ENCODE measurements around the gene ALOX15.

Gene ALOX15

DNA sequence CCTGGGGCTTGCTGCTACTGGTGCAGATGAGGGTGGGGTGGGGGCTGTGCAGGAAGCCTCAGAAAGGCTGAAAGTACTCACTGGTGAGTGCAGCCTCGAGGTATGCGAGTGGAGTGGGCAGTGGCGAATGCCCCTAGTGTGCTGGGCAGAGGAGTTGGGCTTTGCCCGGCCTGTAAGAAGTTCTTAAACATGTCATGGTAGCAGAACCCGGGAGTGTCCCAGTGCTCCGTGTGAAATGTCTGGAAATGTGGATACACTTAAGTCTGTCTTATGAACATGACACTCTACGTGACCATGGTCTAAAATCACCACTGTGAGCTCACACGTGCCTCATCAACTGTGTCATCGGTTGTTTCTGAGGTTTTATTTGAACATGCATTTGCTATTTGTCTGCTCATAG lies 55.4 kb downstream of the ALOX15 start:
- H3K4me3 ChIP-seq (ENCODE audit: low read depth, low read length): no peak overlapping the region
- TF ChIP-seq, protein P1, sequence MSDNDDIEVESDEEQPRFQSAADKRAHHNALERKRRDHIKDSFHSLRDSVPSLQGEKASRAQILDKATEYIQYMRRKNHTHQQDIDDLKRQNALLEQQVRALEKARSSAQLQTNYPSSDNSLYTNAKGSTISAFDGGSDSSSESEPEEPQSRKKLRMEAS (IDR thresholded peaks at IDR 0.05; ENCODE audit: low read depth, low read length): no peak
- TF ChIP-seq MYC (IDR thresholded peaks at IDR 0.05; ENCODE audit: low read depth, low read length) (no peak), POLR2A (IDR thresholded peaks at IDR 0.05; ENCODE audit: extremely low read depth, insufficient read length) (no peak)
- DNase-seq (ENCODE audit: low read depth): no peak

DNA sequence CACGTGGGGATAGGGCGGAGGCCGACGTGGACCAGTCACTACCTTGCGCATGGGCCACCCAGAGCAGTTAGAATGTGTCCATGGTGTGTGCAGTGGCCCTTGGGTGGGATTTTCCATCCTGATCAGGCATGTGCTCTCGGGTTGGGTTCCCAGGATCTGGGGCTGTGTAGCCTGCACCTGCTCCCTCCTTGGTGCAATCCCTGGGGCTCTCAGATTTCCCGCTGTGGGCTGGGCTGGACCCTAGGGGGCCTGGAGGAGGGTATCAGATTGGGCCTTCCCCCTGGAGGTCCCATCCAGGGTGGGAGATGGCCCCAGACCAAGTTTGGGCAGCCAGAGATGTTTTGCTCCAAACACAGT lies 55.9 kb downstream of the ALOX15 start:
- DNase-seq (ENCODE audit: low read depth): no peak
- TF ChIP-seq MYC (IDR thresholded peaks at IDR 0.05; ENCODE audit: low read depth, low read length) (no peak), POLR2A (IDR thresholded peaks at IDR 0.05; ENCODE audit: extremely low read depth, insufficient read length) (no peak)
- TF ChIP-seq, protein P2, sequence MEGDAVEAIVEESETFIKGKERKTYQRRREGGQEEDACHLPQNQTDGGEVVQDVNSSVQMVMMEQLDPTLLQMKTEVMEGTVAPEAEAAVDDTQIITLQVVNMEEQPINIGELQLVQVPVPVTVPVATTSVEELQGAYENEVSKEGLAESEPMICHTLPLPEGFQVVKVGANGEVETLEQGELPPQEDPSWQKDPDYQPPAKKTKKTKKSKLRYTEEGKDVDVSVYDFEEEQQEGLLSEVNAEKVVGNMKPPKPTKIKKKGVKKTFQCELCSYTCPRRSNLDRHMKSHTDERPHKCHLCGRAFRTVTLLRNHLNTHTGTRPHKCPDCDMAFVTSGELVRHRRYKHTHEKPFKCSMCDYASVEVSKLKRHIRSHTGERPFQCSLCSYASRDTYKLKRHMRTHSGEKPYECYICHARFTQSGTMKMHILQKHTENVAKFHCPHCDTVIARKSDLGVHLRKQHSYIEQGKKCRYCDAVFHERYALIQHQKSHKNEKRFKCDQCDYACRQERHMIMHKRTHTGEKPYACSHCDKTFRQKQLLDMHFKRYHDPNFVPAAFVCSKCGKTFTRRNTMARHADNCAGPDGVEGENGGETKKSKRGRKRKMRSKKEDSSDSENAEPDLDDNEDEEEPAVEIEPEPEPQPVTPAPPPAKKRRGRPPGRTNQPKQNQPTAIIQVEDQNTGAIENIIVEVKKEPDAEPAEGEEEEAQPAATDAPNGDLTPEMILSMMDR (IDR thresholded peaks at IDR 0.05; ENCODE audit: low read depth, low read length): no peak
- TF ChIP-seq, protein P1 (IDR thresholded peaks at IDR 0.05; ENCODE audit: low read depth, low read length): no peak
- H3K4me3 ChIP-seq (ENCODE audit: low read depth, low read length): no peak overlapping the region

DNA sequence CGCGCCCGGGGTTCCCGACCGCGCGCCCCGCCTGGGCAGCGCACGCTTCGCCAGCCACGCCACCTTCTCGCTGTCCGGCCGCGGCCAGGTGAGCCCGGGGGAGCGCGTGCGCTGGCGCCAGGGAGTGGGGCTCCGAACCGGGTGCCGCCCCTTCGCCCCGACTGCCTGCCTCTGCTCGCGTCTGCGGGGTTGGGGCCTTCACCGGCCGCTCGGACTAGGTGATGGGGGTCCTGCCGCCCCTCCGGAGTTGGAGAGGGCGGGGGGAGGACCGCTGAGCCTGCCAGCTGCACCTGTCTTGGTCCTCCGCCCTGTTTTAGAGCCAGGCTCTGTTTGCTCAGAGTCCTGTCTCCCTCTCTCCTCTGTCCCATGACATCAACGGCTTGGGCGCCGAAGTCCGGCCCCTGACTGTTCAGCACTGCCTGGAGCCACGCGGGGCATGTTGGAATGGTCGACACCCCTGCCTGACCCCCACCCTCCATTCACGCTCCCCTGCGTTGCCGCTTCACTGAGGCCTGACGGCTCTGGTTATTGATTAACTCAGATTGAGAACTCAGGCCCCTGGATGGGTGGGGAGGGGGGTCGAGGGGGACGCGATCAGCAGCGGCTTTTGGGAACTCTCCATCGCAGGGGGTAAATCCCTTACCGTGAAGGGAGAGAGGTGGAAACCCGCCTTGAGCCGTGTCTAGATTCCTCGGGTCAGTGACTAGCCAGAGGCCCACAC lies 56.4 kb downstream of the ALOX15 start:
- DNase-seq (ENCODE audit: low read depth): no peak
- TF ChIP-seq POLR2A (IDR thresholded peaks at IDR 0.05; ENCODE audit: extremely low read depth, insufficient read length) (no peak), MYC (IDR thresholded peaks at IDR 0.05; ENCODE audit: low read depth, low read length) (no peak)
- TF ChIP-seq, protein P2 (IDR thresholded peaks at IDR 0.05; ENCODE audit: low read depth, low read length): no peak
- TF ChIP-seq, protein P1 (IDR thresholded peaks at IDR 0.05; ENCODE audit: low read depth, low read length): no peak
- H3K4me3 ChIP-seq (ENCODE audit: low read depth, low read length): no peak overlapping the region

DNA sequence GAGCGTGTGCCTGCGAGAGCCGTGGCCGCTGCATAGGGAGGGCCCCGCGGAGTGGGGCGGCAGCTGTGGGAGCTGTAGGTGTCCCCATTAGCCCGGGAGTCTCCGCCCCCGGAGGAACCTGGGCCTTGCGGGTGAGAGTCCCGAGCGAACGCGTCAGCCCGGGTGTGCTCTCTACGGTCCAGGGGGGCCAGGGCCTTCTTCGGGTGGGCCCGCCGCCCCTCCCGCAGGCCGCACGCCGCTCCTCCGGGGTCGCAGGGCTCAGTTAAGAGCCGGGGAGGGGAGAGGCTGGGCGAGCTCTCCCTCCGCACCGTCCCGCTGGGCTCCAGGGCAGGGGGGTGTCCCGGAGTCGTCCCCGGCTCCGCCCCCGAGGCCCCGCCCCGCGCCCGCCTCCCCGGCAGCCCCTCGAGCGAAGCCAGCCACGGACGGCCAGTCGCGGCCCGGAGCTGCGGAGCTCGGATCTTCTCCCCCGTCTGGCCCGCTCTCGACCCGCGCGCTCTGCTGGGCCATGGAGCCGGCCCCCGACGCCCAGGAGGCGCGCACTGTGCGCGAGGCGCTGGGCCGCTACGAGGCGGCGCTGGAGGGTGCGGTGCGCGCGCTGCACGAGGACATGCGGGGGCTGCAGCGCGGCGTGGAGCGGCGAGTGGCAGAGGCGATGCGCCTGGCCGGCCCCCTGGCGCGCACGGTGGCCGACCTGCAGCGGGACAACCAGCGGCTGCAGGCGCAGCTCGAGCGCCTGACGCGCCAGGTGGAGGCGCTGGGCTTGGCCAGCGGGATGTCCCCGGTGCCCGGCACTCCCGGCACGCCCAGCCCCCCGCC lies 57.2 kb downstream of the ALOX15 start, which contains the start of gene SMTNL2:
TSS of gene SMTNL2 (plus strand) at position 429 of the 816 bp plus-strand sequence. CDS start at position 506, 77 bp downstream.
- DNase-seq (ENCODE audit: low read depth): no peak
- no peak within 1 kb of the TSS for H3K4me3 ChIP-seq (ENCODE audit: low read depth, low read length)
- TF ChIP-seq, protein P2 (IDR thresholded peaks at IDR 0.05; ENCODE audit: low read depth, low read length): no peak
- TF ChIP-seq, protein P1 (IDR thresholded peaks at IDR 0.05; ENCODE audit: low read depth, low read length): no peak
- TF ChIP-seq MYC (IDR thresholded peaks at IDR 0.05; ENCODE audit: low read depth, low read length) (no peak), POLR2A (IDR thresholded peaks at IDR 0.05; ENCODE audit: extremely low read depth, insufficient read length) (no peak)

DNA sequence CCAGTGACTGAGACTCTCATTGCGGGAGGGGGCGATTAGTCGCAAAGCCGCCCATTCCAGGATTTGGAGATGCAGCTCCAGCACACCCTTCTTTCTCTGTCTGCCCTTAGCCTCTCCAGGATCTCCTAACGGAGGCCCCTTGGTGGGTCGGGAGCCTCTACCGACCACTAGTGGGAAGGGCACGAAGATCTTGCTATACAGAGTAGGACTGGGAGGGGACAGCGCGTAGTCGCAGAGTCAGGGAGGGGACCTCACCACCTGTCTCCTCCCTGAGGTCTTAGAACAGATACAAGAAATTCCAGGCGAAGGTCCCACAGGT lies 57.7 kb downstream of the ALOX15 start:
- TF ChIP-seq, protein P2 (IDR thresholded peaks at IDR 0.05; ENCODE audit: low read depth, low read length): no peak
- TF ChIP-seq POLR2A (IDR thresholded peaks at IDR 0.05; ENCODE audit: extremely low read depth, insufficient read length): no peak
- TF ChIP-seq MYC (IDR thresholded peaks at IDR 0.05; ENCODE audit: low read depth, low read length): no peak
- TF ChIP-seq, protein P1 (IDR thresholded peaks at IDR 0.05; ENCODE audit: low read depth, low read length): no peak
- no peak for DNase-seq (ENCODE audit: low read depth)
- H3K4me3 ChIP-seq (ENCODE audit: low read depth, low read length): no peak overlapping the region

DNA sequence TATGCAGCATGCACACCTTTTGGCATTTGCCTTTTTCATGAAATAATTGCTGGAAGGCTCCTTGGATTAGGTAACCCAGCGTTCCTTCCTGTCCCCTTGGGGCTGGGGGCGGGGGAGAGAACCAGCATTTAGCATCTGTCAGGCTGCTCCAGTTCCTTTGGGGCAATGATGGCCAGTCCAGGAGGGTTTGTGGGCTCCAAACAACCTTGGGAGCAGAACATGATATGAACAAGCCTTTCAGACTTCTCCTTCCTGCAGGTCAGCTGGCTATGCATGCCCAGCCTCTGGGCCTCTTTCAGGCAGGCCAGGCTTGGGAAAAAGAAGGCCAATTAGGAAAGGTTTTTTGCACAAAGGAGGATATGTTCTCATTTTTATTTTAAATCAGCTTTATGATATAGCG lies 58.3 kb downstream of the ALOX15 start:
- no peak for TF ChIP-seq MYC (IDR thresholded peaks at IDR 0.05; ENCODE audit: low read depth, low read length)
- no peak for TF ChIP-seq POLR2A (IDR thresholded peaks at IDR 0.05; ENCODE audit: extremely low read depth, insufficient read length)
- TF ChIP-seq, protein P2 (IDR thresholded peaks at IDR 0.05; ENCODE audit: low read depth, low read length): no peak
- TF ChIP-seq, protein P1 (IDR thresholded peaks at IDR 0.05; ENCODE audit: low read depth, low read length): no peak
- H3K4me3 ChIP-seq (ENCODE audit: low read depth, low read length): no peak overlapping the region
- no peak for DNase-seq (ENCODE audit: low read depth)

All from NB4 (cell line).